Left forelimb (tissue), 1 donor: Measurements from ENCODE around the gene STX16.

ENCODE experiments used
- DNase-seq: peaks from one replicate; pipeline ENCODE4 v3.0.0-alpha.2; 2018; ENCODE audit warnings: low spot score

STX16 gene

GRCh38 chr20:58697867-58698703 lies 47.0 kb downstream of the STX16 start:
- no peak for DNase-seq

DNA sequence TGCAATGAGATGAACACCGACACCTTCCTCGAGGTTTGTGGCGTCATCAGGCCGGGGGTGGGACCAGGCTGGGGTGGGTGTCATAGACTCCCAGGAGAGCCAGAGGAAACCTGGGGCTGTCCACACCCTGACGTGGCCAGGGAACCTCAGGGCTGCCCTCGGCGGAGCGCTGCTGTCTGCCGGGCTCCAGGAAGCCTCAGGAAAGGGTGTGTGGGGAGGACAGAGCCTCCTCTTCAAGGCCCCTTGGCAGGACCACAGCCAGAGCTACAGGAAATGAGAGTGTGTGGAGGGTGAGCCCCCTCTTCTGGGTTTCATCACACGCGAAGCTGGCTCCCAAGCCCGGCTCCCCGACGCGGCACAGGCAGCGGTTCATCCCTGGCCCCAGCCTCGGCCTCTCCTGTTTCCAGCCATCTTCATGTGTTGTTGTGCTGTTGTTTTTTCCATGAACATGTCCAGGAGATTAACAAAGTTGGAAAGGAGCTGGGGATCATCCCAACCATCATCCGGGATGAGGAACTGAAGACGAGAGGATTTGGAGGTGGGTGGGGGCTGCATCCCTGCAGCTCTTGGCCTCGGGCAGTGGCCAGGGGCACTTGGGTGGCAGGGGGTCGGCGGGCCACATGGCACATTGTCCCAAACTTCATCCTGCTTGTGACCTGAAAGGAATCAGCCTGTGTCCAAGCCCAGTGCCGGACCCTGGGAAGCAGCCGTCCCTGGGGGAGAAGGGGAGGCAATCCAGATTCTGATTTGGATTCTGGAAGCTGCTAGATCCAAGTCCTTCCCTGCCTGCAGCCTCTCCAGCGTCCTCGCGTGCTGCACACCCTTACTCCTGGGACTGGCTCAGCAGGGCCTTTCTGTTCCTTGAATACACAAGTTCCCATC lies 47.9 kb downstream of the STX16 start:
- no peak for DNase-seq

DNA sequence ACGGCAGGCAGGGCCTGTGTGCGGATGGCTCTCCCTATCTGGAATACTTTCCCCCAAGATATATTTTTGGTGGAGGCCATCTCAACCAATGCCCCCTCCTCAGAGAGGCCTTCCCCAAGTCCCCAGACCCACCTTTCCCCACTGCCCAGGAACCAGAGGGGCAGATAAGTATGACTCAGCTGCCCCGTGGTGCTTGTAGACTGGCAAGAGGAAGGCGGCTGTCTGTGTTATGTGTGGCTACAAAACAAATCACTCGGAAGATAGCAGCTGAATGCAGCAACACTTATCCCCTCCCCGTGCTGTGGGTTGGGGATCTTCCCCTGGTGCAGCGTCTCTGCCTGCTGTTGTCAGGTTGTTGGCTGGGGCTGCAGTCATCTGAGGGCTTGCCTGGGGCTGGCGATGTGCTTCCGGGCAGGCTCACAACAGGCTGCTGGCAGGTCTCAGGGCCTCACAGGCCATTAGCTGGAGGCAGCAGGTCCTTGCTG lies 48.6 kb downstream of the STX16 start:
- DNase-seq = no peak

GRCh38 chr20:58700121-58700821 lies 49.2 kb downstream of the STX16 start:
- no peak for DNase-seq

- DNase-seq = peak; percentile 70
These were observed 49.7 kb downstream of the STX16 start for GRCh38 chr20:58700823-58701222.

- no peak for DNase-seq
These were observed 50.5 kb downstream of the STX16 start for GRCh38 chr20:58701431-58702160.

DNA sequence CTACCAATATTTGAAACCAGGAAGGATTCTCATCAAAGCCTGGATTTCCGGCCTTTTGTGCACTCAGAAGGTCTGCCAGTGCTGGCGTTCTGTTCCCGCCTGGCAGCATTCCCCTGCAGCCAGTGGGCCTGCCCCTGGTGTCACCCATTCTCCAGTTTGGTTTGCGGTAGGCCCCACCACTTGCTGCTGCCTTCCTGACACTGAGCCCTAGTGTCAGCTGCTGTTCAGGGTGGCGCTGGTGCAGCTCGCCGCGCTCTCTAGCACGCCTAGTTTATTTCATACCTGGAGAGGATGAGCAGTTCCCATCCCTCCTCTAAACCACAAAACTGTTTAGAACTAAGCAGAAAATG lies 51.1 kb downstream of the STX16 start:
- no peak for DNase-seq

GRCh38 chr20:58702859-58703648 lies 52.0 kb downstream of the STX16 start:
- no peak for DNase-seq

DNA sequence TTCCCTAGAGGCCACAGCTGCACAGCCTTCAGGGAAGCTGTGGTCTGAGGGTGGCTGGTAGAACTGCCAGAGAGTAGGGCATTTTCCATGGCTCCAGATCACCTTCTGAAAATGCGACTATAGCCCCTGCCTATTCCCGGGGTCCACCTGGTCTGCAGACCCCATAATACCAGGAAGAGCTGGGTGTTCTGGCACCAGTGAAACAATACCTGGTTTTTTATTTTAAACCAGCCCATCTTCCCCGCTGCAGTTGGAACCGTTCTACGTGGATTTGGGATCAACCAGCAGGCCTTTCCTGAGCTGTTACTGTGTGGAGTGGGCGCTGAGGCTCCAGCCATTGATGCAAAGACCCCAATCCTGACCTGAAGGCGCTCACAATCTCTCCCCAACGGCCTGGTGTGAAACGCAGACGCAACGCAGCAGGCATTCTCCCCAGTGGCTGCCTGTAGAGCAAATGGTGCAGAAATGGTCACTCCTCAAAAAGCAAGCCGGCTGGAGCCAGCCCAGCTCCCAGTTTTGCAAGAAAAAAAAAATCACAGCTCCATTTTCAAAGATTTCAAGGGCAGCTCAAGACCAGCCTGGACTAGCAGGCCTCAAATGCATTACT lies 52.8 kb downstream of the STX16 start:
- DNase-seq = no peak

DNA sequence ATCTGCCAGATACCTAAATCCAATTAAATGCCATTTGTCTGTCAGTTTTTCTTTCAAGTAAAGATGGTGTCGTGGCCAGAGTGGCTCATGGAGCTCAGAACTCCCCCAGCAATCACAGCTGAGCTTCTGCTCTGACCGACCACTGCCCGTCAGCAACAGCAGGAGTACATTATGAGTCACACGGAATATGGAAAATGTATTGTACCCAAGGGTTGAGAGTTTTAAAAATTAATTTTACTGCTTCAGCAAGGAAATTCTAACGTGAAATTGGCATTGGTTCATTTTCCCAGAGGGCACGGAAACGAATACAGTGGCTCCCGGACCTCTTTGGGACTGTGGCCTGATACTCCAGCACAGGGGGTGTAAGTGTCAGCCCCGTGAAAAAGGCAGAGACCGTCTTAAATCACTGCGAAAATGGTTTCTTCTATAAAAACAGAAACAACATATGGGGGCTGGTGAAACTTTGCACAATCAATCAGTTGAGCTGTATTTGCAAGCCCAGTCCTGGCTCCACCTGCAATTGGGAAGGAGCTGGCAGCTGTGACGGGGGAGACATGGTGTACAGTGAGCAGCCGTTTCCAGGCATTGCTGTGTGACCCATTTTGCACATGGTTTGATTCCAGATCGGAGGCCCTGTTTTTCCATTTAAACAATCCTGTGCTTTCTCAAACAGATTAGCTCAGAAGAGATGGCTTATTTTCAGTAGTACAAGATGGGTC lies 54.3 kb downstream of the STX16 start:
- peak; percentile 80 for DNase-seq

- DNase-seq = no peak
These were observed 55.2 kb downstream of the STX16 start for GRCh38 chr20:58706150-58706892.

GRCh38 chr20:58706975-58707681 lies 56.0 kb downstream of the STX16 start:
- DNase-seq = no peak

GRCh38 chr20:58707770-58708169 lies 56.7 kb downstream of the STX16 start:
- no peak for DNase-seq

DNA sequence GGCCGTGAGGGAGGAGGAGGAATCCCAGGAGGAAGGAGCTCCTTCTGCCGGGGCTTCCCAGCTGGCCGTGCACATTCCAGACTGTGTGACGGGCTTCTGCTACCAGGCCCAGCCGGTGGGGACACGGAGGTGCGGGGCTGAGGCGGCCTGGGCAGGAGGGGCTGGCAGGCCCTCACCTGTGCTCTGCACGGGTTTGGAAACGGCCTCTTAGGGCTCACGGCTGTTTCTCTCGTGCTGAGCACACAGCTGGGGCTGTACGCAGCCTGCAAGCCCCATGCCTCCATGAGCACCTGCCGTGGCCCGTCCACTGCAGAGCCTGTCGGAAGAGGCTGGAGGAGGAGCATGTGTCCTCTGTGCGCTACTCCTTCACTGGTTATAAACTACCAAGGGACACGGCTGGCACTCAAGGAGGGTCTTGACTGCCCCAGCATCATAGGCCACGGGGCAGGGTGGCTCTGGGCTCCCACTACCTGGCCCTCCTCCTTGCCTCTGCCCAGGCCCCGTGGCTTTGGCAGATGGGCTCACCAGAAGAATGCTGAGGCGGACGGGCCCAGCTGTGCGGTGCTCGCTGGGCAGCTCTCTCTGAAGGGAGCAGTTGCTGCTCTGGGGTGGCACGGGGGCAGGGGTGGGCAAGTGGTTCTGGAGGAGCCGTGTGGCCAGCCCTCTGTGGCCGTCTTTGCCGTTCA lies 57.3 kb downstream of the STX16 start:
- DNase-seq = peak; percentile 63

GRCh38 chr20:58709013-58709702 lies 58.1 kb downstream of the STX16 start:
- DNase-seq = no peak

DNA sequence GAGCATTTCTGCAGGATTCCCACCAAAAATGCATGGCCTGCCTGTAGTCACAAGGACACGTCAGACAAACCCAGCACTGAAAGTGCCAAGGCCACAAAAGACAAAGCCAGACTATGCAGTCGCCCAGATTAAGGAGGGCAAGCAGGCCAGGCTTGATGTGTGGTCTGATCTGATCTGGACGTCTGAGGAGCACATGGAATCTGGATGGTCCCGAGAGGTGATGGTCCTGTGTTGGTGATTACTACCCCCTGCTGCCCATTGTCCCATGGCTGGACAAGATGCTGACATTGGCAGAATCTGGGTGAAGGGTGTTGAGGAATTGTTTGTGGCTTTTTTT lies 58.6 kb downstream of the STX16 start:
- no peak for DNase-seq
